T1000 (cell line): Measurements from ENCODE around the gene GATA3.

ENCODE experiments used
- DNase-seq: peaks from one replicate; lab custom pipeline; 2025; ENCODE audit warnings: mixed read lengths; lab: John Stamatoyannopoulos, UW

GATA3 gene

GRCh38 chr10:8037941-8038894, 16.3 kb upstream of the GATA3 start:
- no peak for DNase-seq

GRCh38 chr10:8039321-8039881, 15.1 kb upstream of the GATA3 start:
- no peak for DNase-seq

GRCh38 chr10:8040651-8041050, 13.8 kb upstream of the GATA3 start:
- no peak for DNase-seq

- DNase-seq = no peak
Observed at GRCh38 chr10:8041284-8041991, 13.1 kb upstream of the GATA3 start.

GRCh38 chr10:8041992-8042720, 12.3 kb upstream of the GATA3 start:
- no peak for DNase-seq

GRCh38 chr10:8042721-8043568, 11.5 kb upstream of the GATA3 start:
- no peak for DNase-seq

- no peak for DNase-seq
Observed at GRCh38 chr10:8043569-8044306, 10.8 kb upstream of the GATA3 start.

GRCh38 chr10:8044331-8044907, 10.1 kb upstream of the GATA3 start:
- DNase-seq = no peak

- DNase-seq = no peak
Observed at GRCh38 chr10:8044908-8045725, 9.4 kb upstream of the GATA3 start.

- no peak for DNase-seq
Observed at GRCh38 chr10:8045726-8046494, 8.6 kb upstream of the GATA3 start.

- no peak for DNase-seq
Observed at GRCh38 chr10:8047452-8048280, 6.8 kb upstream of the GATA3 start.

- no peak for DNase-seq
Observed at GRCh38 chr10:8048281-8049008, 6.0 kb upstream of the GATA3 start.

- no peak for DNase-seq
Observed at GRCh38 chr10:8049045-8049864, 5.2 kb upstream of the GATA3 start.

GRCh38 chr10:8049865-8050555, 4.5 kb upstream of the GATA3 start:
- no peak for DNase-seq

- DNase-seq = no peak
Observed at GRCh38 chr10:8050556-8051108, 3.9 kb upstream of the GATA3 start.
